BLaER1 (cell line): ENCODE results near the gene AFF4.

Experiments
- H3K27ac ChIP-seq: shearing (Covaris generic); formaldehyde crosslinking; 2 replicates; pipeline ENCODE4 v1.8.1; 2022
- H3K27me3 ChIP-seq: shearing (Covaris generic); formaldehyde crosslinking; 2 replicates; pipeline ENCODE4 v1.8.1; 2022
- H3K36me3 ChIP-seq: shearing (Covaris generic); formaldehyde crosslinking; 2 replicates; pipeline ENCODE4 v1.8.1; 2022
- H3K4me1 ChIP-seq: shearing (Covaris generic); formaldehyde crosslinking; 2 replicates; pipeline ENCODE4 v1.8.1; 2022
- H3K4me2 ChIP-seq: shearing (Covaris generic); formaldehyde crosslinking; 2 replicates; pipeline ENCODE4 v1.8.1; 2022
- H3K4me3 ChIP-seq: shearing (Covaris generic); formaldehyde crosslinking; 2 replicates; pipeline ENCODE4 v1.8.1; 2022
- H3K9ac ChIP-seq: shearing (Covaris generic); formaldehyde crosslinking; 2 replicates; pipeline ENCODE4 v1.8.1; 2022
- H3K9me3 ChIP-seq: shearing (Covaris generic); formaldehyde crosslinking; 2 replicates; pipeline ENCODE4 v1.8.1; 2022
- H4K20me1 ChIP-seq: shearing (Covaris generic); formaldehyde crosslinking; 2 replicates; pipeline ENCODE4 v1.8.1; 2022
- Cebpa-rat ChIP-seq: shearing (Covaris generic); IDR thresholded peaks from 2 replicates; pipeline ENCODE4 v1.8.1; 2022

AFF4 gene

DNA sequence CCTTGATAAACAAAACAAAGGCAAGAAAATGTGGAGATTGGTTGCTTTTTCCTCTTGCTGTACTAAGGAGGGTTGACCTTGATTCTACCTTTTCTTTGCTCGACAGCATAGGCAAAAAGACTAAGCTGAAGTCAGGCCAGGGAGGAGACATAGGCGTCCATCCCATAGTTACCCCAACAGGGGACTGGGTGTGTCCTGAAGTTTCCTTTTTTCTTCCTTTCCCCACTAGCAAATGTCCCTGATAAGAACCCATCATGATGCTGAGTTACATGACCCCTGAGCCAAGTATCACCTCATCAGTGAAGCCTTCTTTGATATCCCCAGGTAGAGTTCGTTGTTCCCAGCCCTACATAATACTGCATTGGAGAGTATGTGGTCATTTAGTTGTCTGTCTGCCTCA, 123.1 kb downstream of the AFF4 start:
- Histone ChIP-seq H3K4me3 (no peak overlapping the region), H3K4me1 (peaks cover 25% of the 10 kb centered on the region), H4K20me1 (no peaks in the 10 kb centered on the region), H3K9me3 (no peaks in the 10 kb centered on the region), H3K36me3 (no peaks in the 10 kb centered on the region), H3K4me2 (no peak overlapping the region), H3K27me3 (no peaks in the 10 kb centered on the region), H3K27ac (no peak overlapping the region), H3K9ac (no peak overlapping the region)
- TF ChIP-seq Cebpa-rat, result no peak

DNA sequence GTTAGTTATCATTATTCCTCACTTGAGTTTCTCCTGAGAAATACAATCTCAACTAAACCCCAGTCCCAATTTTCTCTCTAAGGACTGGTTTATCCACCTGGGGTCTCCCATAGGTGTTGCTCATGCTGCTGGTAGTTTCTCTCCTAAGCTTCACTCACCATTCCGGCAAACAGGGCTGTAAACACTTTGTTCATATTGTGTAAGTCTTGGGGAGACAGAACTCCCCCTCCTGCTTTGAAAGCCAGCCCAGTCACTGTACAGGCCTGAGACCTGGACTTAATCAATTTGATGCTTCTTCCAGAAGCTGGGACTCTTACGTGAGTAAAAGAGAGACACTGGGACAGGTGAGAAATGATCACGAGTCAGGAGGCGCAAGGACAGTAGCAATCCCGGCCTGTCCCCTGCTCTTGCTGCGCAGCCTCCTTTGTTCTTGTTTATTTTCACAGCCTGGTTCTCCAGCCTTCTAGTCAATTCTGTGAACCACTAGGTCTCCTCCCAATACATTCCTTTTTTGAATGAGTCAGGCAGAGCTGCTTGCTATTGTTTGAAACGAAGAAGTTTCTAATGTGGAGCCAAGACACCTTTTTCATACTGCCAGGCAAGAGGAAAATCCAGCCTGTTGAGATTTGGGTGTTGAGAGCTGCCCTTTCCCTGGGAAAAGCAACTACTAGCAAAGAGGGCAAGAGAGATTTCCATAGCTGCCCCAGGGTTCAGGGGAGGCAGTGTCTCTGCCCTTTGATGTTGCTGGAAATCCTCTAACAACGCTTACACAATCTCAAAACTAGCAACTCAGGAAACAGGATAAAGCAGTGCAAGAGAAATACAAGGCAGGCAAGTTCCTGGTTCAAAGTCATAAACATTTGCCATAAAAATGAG, 123.8 kb downstream of the AFF4 start:
- H3K9ac ChIP-seq, result no peak overlapping the region
- H3K27ac ChIP-seq, result no peak overlapping the region
- no peak overlapping the region for H3K4me2 ChIP-seq

DNA sequence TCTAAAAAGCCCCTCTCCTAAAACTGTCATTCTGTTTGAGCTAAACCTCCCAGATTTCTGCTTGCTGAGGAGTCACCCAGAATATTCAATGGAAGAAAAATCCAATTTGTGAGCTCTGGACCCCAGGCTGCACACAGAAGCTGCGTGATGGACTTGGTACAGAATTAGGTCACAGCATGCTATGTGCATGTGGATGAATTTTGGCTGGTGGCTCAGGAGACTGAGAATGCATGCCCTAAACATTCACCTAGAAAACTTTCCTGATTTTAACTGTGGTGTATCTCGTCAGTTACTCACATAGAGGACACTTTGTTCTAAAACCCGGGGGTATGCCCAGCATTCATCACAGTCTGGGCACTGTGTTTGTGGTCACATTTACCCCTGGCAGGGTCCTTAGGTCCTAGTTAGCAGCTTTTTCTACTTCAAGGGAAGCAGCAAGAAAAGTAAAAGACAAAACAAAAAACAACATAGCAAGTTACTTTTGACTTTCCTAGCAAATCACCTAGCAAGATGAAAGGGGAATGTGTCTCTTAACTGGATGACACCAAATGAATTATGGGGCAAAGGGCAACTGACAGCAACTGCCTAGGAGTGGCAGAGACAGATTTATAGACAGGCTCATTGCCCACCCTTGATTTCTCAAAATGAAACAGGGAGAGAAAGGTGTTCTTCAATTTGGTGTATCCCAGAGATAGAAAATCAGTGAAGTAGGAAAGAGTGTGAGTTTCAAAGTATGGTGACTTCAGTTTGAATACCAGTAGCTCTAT, 124.7 kb downstream of the AFF4 start:
- no peaks in the 10 kb centered on the region for H3K27me3 ChIP-seq
- no peaks in the 10 kb centered on the region for H3K9me3 ChIP-seq
- no peak overlapping the region for H3K9ac ChIP-seq
- H3K36me3 ChIP-seq, result no peaks in the 10 kb centered on the region
- H3K27ac ChIP-seq, result no peak overlapping the region
- no peak overlapping the region for H3K4me2 ChIP-seq
- H3K4me3 ChIP-seq, result no peak overlapping the region
- H3K4me1 ChIP-seq, result peaks cover 25% of the 10 kb centered on the region
- no peak for TF ChIP-seq Cebpa-rat
- H4K20me1 ChIP-seq, result no peaks in the 10 kb centered on the region

More for the DNA sequence above, 123.8 kb downstream of the AFF4 start:
- Histone ChIP-seq H3K4me3 (no peak overlapping the region), H3K4me1 (peaks cover 25% of the 10 kb centered on the region), H3K27me3 (no peaks in the 10 kb centered on the region), H4K20me1 (no peaks in the 10 kb centered on the region), H3K9me3 (no peaks in the 10 kb centered on the region), H3K36me3 (no peaks in the 10 kb centered on the region)
- no peak for TF ChIP-seq Cebpa-rat

GRCh38 chr5:132837868-132838267, 125.6 kb downstream of the AFF4 start:
- H4K20me1 ChIP-seq, result no peaks in the 10 kb centered on the region
- no peaks in the 10 kb centered on the region for H3K27me3 ChIP-seq
- peaks cover 25% of the 10 kb centered on the region for H3K4me1 ChIP-seq
- H3K27ac ChIP-seq, result no peak overlapping the region
- TF ChIP-seq Cebpa-rat, result no peak
- no peaks in the 10 kb centered on the region for H3K9me3 ChIP-seq
- no peak overlapping the region for H3K4me3 ChIP-seq
- peak overlapping the region; percentile 50; the same call in 1 of the 2 replicates for H3K4me2 ChIP-seq
- no peaks in the 10 kb centered on the region for H3K36me3 ChIP-seq
- no peak overlapping the region for H3K9ac ChIP-seq

DNA sequence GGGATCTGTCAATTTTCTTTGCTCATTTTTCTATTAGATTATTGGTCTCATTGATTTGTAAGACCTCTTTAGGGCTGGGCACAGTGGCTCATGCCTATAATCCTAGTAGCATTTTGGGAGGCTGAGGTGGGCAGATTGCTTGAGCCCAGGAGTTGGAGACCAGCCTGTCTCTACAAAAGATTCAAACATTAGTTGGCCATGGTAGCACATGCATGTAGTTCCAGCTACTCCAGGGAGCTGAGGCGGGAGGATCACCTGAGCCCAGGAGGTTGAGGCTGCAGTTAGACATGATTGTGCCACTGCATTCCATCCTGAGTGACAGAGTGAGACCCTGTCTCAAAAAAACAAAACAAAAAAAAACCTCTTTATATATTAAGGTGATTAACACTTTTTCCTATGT, 126.6 kb downstream of the AFF4 start:
- H3K27ac ChIP-seq, result no peak overlapping the region
- peaks cover 5% of the 10 kb centered on the region for H3K27me3 ChIP-seq
- H3K36me3 ChIP-seq, result no peaks in the 10 kb centered on the region
- no peak for TF ChIP-seq Cebpa-rat
- H3K4me1 ChIP-seq, result peaks cover 25% of the 10 kb centered on the region
- no peaks in the 10 kb centered on the region for H3K9me3 ChIP-seq
- H3K9ac ChIP-seq, result no peak overlapping the region
- H4K20me1 ChIP-seq, result no peaks in the 10 kb centered on the region
- peak overlapping the region; percentile 50 for H3K4me2 ChIP-seq
- no peak overlapping the region for H3K4me3 ChIP-seq

DNA sequence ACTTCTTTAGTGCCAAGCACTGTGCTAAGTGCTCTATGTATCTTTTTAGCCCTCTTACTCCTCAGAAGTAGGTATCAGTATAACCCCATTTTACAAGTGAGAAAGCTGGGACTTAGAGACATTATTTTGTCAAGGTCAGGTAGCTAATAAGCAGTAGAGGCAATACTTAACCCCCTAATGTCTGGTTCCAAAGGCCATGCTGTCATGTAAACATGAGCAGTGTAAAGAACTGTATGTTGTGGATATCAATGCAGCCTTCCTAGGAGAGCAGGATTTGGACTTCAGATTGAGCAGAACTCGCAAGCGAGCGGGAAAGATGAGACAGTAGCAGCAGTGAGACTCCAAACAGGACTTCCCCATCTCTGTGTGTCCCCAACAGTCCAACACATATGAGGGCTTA, 129.4 kb downstream of the AFF4 start:
- no peak overlapping the region for H3K9ac ChIP-seq
- H3K4me2 ChIP-seq, result no peak overlapping the region
- peaks cover under 1% of the 10 kb centered on the region; the same call in 1 of the 2 replicates for H4K20me1 ChIP-seq
- no peak overlapping the region for H3K4me3 ChIP-seq
- no peaks in the 10 kb centered on the region for H3K9me3 ChIP-seq
- H3K27me3 ChIP-seq, result peaks cover 33% of the 10 kb centered on the region
- TF ChIP-seq Cebpa-rat, result no peak
- peaks cover 24% of the 10 kb centered on the region for H3K4me1 ChIP-seq
- no peaks in the 10 kb centered on the region for H3K36me3 ChIP-seq
- no peak overlapping the region for H3K27ac ChIP-seq

GRCh38 chr5:132832612-132833011, 130.8 kb downstream of the AFF4 start:
- Histone ChIP-seq H3K4me2 (no peak overlapping the region), H3K27me3 (peaks cover 47% of the 10 kb centered on the region), H4K20me1 (peaks cover 4% of the 10 kb centered on the region; the same call in 1 of the 2 replicates), H3K9ac (no peak overlapping the region), H3K27ac (no peak overlapping the region), H3K36me3 (no peaks in the 10 kb centered on the region), H3K9me3 (no peaks in the 10 kb centered on the region), H3K4me1 (peaks cover 20% of the 10 kb centered on the region), H3K4me3 (no peak overlapping the region)
- TF ChIP-seq Cebpa-rat, result no peak

DNA sequence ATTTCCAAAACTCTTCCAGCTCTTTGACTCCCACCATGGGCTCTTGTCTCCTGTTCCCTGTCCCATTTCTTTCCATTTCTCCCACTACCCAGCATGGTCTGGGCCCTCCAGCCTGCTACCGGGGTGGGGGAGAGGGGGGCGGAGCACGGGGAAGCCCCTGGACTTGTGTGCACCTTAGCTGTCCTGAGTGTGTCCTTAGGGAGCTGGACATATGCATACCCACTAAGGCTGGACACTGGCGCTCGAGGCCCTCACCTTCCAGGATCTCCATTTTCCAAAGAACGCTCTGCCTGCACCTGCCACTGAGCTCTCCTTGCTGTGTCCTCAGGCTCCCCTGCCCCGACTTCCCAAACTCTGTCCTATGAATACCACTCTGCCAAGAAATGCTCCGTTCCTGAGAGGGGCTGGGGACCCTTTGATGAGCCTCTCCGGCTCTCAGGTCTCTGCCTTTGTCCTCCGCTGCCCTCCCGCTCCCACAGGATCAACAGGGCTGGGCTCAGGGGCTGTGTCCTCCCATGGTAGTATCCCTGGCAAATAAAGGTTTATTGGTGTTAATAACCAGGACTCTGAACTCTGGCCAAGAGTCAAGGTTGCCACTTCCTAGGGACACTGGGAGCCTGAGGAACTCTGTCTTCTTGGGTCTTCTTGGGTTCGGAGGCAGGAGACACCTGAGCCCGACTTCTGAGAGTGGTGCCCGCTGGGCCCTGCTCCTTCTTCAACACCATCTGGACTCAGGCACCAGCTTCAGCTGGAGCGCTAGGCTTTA, 132.2 kb downstream of the AFF4 start:
- H4K20me1 ChIP-seq, result peaks cover 4% of the 10 kb centered on the region; the same call in 1 of the 2 replicates
- TF ChIP-seq Cebpa-rat, result no peak
- H3K27me3 ChIP-seq, result peaks cover 60% of the 10 kb centered on the region
- peaks cover 7% of the 10 kb centered on the region for H3K4me1 ChIP-seq
- H3K4me2 ChIP-seq, result peak overlapping the region; percentile 95
- H3K36me3 ChIP-seq, result no peaks in the 10 kb centered on the region
- H3K4me3 ChIP-seq, result peak overlapping the region; percentile 77
- no peaks in the 10 kb centered on the region for H3K9me3 ChIP-seq
- H3K9ac ChIP-seq, result peak overlapping the region; percentile 60; the same call in 1 of the 2 replicates
- H3K27ac ChIP-seq, result no peak overlapping the region

- H3K9me3 ChIP-seq, result no peaks in the 10 kb centered on the region
- H3K27ac ChIP-seq, result 0 out of 2 replicates have a peak within 1 kb of the TSS, but pooled peaks have one; percentile 15
- peaks cover 12% of the 10 kb centered on the region; the same call in 1 of the 2 replicates for H4K20me1 ChIP-seq
- peak within 1 kb of the TSS; percentile 77 for H3K4me3 ChIP-seq
- H3K4me1 ChIP-seq, result peaks cover 5% of the 10 kb centered on the region
- H3K9ac ChIP-seq, result peak within 1 kb of the TSS; percentile 60
- H3K4me2 ChIP-seq, result peak within 1 kb of the TSS; percentile 95
- no peak for TF ChIP-seq Cebpa-rat
- peaks cover 68% of the 10 kb centered on the region for H3K27me3 ChIP-seq
- H3K36me3 ChIP-seq, result no peaks in the 10 kb centered on the region
These were observed 132.9 kb downstream of the AFF4 start, which contains the start of gene SHROOM1 for GRCh38 chr5:132830436-132831094. Gene SHROOM1, minus strand, starts transcription at chr5:132830647. Its CDS starts 4,507 bp downstream, at chr5:132826140.
